Measurements from ENCODE around the gene SMLR1. TPM values are rescaled to one million over a fixed set of nuclear protein-coding genes. Genes with fewer than 3 reads are reported as not detected.

Gene SMLR1
- not detected for total RNA-seq

GRCh38 chr6:130827247-130828149, at the start of gene SMLR1:
SMLR1 (plus strand) TSS chr6:130827406; CDS start chr6:130827414, 8 bp downstream.
- no peak for DNase-seq (ENCODE audit: low spot score in 2 of 2)
- 80 to 88% methylated on average over 11 of the region's 11 CpGs for WGBS, 2 donors
- TF ChIP-seq POLR2A (IDR thresholded peaks at IDR 0.05), result no peak
- TF ChIP-seq, protein P1, sequence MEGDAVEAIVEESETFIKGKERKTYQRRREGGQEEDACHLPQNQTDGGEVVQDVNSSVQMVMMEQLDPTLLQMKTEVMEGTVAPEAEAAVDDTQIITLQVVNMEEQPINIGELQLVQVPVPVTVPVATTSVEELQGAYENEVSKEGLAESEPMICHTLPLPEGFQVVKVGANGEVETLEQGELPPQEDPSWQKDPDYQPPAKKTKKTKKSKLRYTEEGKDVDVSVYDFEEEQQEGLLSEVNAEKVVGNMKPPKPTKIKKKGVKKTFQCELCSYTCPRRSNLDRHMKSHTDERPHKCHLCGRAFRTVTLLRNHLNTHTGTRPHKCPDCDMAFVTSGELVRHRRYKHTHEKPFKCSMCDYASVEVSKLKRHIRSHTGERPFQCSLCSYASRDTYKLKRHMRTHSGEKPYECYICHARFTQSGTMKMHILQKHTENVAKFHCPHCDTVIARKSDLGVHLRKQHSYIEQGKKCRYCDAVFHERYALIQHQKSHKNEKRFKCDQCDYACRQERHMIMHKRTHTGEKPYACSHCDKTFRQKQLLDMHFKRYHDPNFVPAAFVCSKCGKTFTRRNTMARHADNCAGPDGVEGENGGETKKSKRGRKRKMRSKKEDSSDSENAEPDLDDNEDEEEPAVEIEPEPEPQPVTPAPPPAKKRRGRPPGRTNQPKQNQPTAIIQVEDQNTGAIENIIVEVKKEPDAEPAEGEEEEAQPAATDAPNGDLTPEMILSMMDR (IDR thresholded peaks at IDR 0.05), result no peak
- intact Hi-C loops (cut with DNase I; ENCODE audit: low total_unique reads), result no loop called here
- H3K4me3 ChIP-seq (ENCODE audit: low read depth, poor library complexity, severe bottlenecking), result no peak within 1 kb of the TSS

GRCh38 chr6:130778946-130779657, 48.1 kb upstream of the SMLR1 start:
- 49 to 57% methylated on average over 7 of the region's 7 CpGs for WGBS, 2 donors
- DNase-seq (ENCODE audit: low spot score in 2 of 2), result no peak
- intact Hi-C loops (cut with DNase I; ENCODE audit: low total_unique reads), result no loop called here
- no peak overlapping the region for H3K4me3 ChIP-seq (ENCODE audit: low read depth, poor library complexity, severe bottlenecking)
- TF ChIP-seq, protein P1 (IDR thresholded peaks at IDR 0.05), result no peak
- no peak for TF ChIP-seq POLR2A (IDR thresholded peaks at IDR 0.05)

- DNase-seq (ENCODE audit: low spot score in 2 of 2), result no peak
- TF ChIP-seq POLR2A (IDR thresholded peaks at IDR 0.05), result no peak
- TF ChIP-seq, protein P1 (IDR thresholded peaks at IDR 0.05), result no peak
- no peak overlapping the region for H3K4me3 ChIP-seq (ENCODE audit: low read depth, poor library complexity, severe bottlenecking)
- intact Hi-C loops (cut with DNase I; ENCODE audit: low total_unique reads), result no loop called here
- 31 to 52% methylated on average over 4 of the region's 4 CpGs for WGBS, 2 donors
Observed at GRCh38 chr6:130779658-130780033, 47.6 kb upstream of the SMLR1 start.

- no peak overlapping the region for H3K4me3 ChIP-seq (ENCODE audit: low read depth, poor library complexity, severe bottlenecking)
- DNase-seq (ENCODE audit: low spot score in 2 of 2), result no peak
- WGBS, 2 donors, result 35 to 48% methylated on average over 1 of the region's 1 CpG
- TF ChIP-seq POLR2A (IDR thresholded peaks at IDR 0.05), result no peak
- TF ChIP-seq, protein P1 (IDR thresholded peaks at IDR 0.05), result no peak
- intact Hi-C loops (cut with DNase I; ENCODE audit: low total_unique reads), result no loop called here
Observed at GRCh38 chr6:130780122-130780521, 47.1 kb upstream of the SMLR1 start.

GRCh38 chr6:130781557-130781956, 45.6 kb upstream of the SMLR1 start:
- no peak for DNase-seq (ENCODE audit: low spot score in 2 of 2)
- TF ChIP-seq, protein P1 (IDR thresholded peaks at IDR 0.05), result no peak
- TF ChIP-seq POLR2A (IDR thresholded peaks at IDR 0.05), result no peak
- WGBS, 2 donors, result 87 to 92% methylated on average over 3 of the region's 3 CpGs
- intact Hi-C loops (cut with DNase I; ENCODE audit: low total_unique reads), result no loop called here
- H3K4me3 ChIP-seq (ENCODE audit: low read depth, poor library complexity, severe bottlenecking), result no peak overlapping the region

Measured in lower leg skin (tissue), 4 donors.